NT2/D1 (cell line): ENCODE results near the gene PTAR1.

Experiments used
- DNase-seq: peaks from one replicate; pipeline ENCODE4 v3.0.0-alpha.2; 2011; ENCODE audit warnings: low read depth, low spot score
- H3K27me3 ChIP-seq: 2 replicates; pipeline ENCODE4 v1.6.0; 2011; ENCODE audit warnings: mild to moderate bottlenecking; ENCODE audit not compliant: insufficient read length, insufficient read depth
- H3K36me3 ChIP-seq: 2 replicates; pipeline ENCODE4 v1.6.1; 2011; ENCODE audit warnings: mild to moderate bottlenecking, low read length, mixed read lengths; ENCODE audit not compliant: insufficient read depth, insufficient read length
- H3K4me1 ChIP-seq: 2 replicates; pipeline ENCODE4 v1.5.1; 2011; ENCODE audit not compliant: insufficient read depth, insufficient read length
- H3K4me3 ChIP-seq: 2 replicates; pipeline ENCODE4 v1.5.1; 2011; ENCODE audit warnings: low read depth; ENCODE audit not compliant: insufficient read length
- H3K9ac ChIP-seq: 2 replicates; pipeline ENCODE4 v1.6.0; 2011; ENCODE audit warnings: low read depth; ENCODE audit not compliant: insufficient read length
- H3K9me3 ChIP-seq: 2 replicates; pipeline ENCODE4 v1.5.1; 2011; ENCODE audit warnings: mild to moderate bottlenecking, low read length; ENCODE audit not compliant: insufficient read depth
- SUZ12 ChIP-seq: IDR thresholded peaks from 2 replicates; pipeline ENCODE4 v1.6.1; 2011; ENCODE audit not compliant: insufficient read length, insufficient read depth; ENCODE audit errors: extremely low read depth
- YY1 ChIP-seq: IDR thresholded peaks from 2 replicates; pipeline ENCODE4 v1.6.1; 2011; ENCODE audit not compliant: insufficient read length, insufficient read depth
- ZNF274 ChIP-seq: IDR thresholded peaks from 2 replicates; pipeline ENCODE4 v1.6.1; 2011; ENCODE audit warnings: mild to moderate bottlenecking, low read depth, low read length

Gene PTAR1

GRCh38 chr9:69719983-69720382, 39.8 kb downstream of the PTAR1 start:
- no peak overlapping the region for H3K4me3 ChIP-seq
- no peak for DNase-seq
- H3K9ac ChIP-seq = no peak overlapping the region
- H3K9me3 ChIP-seq = 0 out of 2 replicates have a peak, but pooled peaks cover 3% of the 10 kb centered on the region
- peaks cover 63% of the 10 kb centered on the region for H3K36me3 ChIP-seq
- TF ChIP-seq YY1 = no peak
- no peak for TF ChIP-seq ZNF274
- no peak for TF ChIP-seq SUZ12
- no peaks in the 10 kb centered on the region for H3K4me1 ChIP-seq
- no peaks in the 10 kb centered on the region for H3K27me3 ChIP-seq

GRCh38 chr9:69719367-69719766, 40.4 kb downstream of the PTAR1 start:
- Histone ChIP-seq H3K4me3 (no peak overlapping the region), H3K27me3 (no peaks in the 10 kb centered on the region), H3K4me1 (no peaks in the 10 kb centered on the region), H3K9ac (no peak overlapping the region), H3K36me3 (peaks cover 58% of the 10 kb centered on the region), H3K9me3 (0 out of 2 replicates have a peak, but pooled peaks cover 3% of the 10 kb centered on the region)
- TF ChIP-seq ZNF274 = no peak
- no peak for TF ChIP-seq SUZ12
- no peak for TF ChIP-seq YY1
- DNase-seq = no peak

- DNase-seq = no peak
- Histone ChIP-seq H3K27me3 (no peaks in the 10 kb centered on the region), H3K9me3 (0 out of 2 replicates have a peak, but pooled peaks cover 3% of the 10 kb centered on the region), H3K9ac (no peak overlapping the region), H3K4me3 (no peak overlapping the region), H3K36me3 (peaks cover 53% of the 10 kb centered on the region), H3K4me1 (no peaks in the 10 kb centered on the region)
- no peak for TF ChIP-seq SUZ12
- no peak for TF ChIP-seq ZNF274
- TF ChIP-seq YY1 = no peak
These were observed 41.6 kb downstream of the PTAR1 start for GRCh38 chr9:69718218-69718617.

GRCh38 chr9:69715825-69716224, 44.0 kb downstream of the PTAR1 start:
- peaks cover 53% of the 10 kb centered on the region for H3K36me3 ChIP-seq
- no peak overlapping the region for H3K4me3 ChIP-seq
- no peaks in the 10 kb centered on the region for H3K27me3 ChIP-seq
- no peak for DNase-seq
- no peak for TF ChIP-seq SUZ12
- no peak for TF ChIP-seq YY1
- no peak for TF ChIP-seq ZNF274
- no peaks in the 10 kb centered on the region for H3K4me1 ChIP-seq
- no peak overlapping the region for H3K9ac ChIP-seq
- 0 out of 2 replicates have a peak, but pooled peaks cover 1% of the 10 kb centered on the region for H3K9me3 ChIP-seq

GRCh38 chr9:69715096-69715495, 44.7 kb downstream of the PTAR1 start:
- Histone ChIP-seq H3K9me3 (no peaks in the 10 kb centered on the region), H3K36me3 (peaks cover 50% of the 10 kb centered on the region), H3K4me1 (no peaks in the 10 kb centered on the region), H3K4me3 (no peak overlapping the region), H3K9ac (no peak overlapping the region), H3K27me3 (no peaks in the 10 kb centered on the region)
- TF ChIP-seq ZNF274 = no peak
- TF ChIP-seq SUZ12 = no peak
- no peak for TF ChIP-seq YY1
- DNase-seq = no peak

GRCh38 chr9:69697475-69697874, 62.3 kb downstream of the PTAR1 start:
- H3K36me3 ChIP-seq = no peaks in the 10 kb centered on the region
- TF ChIP-seq SUZ12 = no peak
- no peak for TF ChIP-seq ZNF274
- no peak for TF ChIP-seq YY1
- no peaks in the 10 kb centered on the region for H3K4me1 ChIP-seq
- no peaks in the 10 kb centered on the region for H3K27me3 ChIP-seq
- H3K9me3 ChIP-seq = peaks cover 17% of the 10 kb centered on the region; the same call in 1 of the 2 replicates
- no peak overlapping the region for H3K9ac ChIP-seq
- H3K4me3 ChIP-seq = no peak overlapping the region
- no peak for DNase-seq

- Histone ChIP-seq H3K36me3 (no peaks in the 10 kb centered on the region), H3K9me3 (peaks cover 17% of the 10 kb centered on the region; the same call in 1 of the 2 replicates), H3K4me1 (no peaks in the 10 kb centered on the region), H3K4me3 (no peak overlapping the region), H3K9ac (no peak overlapping the region), H3K27me3 (no peaks in the 10 kb centered on the region)
- no peak for DNase-seq
- TF ChIP-seq ZNF274 (no peak), SUZ12 (no peak), YY1 (no peak)
These were observed 63.0 kb downstream of the PTAR1 start for GRCh38 chr9:69696802-69697201.

GRCh38 chr9:69689991-69690538, 69.7 kb downstream of the PTAR1 start:
- no peaks in the 10 kb centered on the region for H3K27me3 ChIP-seq
- H3K9me3 ChIP-seq = no peaks in the 10 kb centered on the region
- H3K4me3 ChIP-seq = no peak overlapping the region
- no peaks in the 10 kb centered on the region for H3K36me3 ChIP-seq
- DNase-seq = no peak
- TF ChIP-seq YY1 (no peak), ZNF274 (no peak), SUZ12 (no peak)
- no peak overlapping the region for H3K9ac ChIP-seq
- H3K4me1 ChIP-seq = no peaks in the 10 kb centered on the region
